Measurements from ENCODE around the gene NUDCD3. TPM values are rescaled to one million over a fixed set of nuclear protein-coding genes. Genes with fewer than 3 reads are reported as not detected.

NUDCD3 gene
- total and polyA plus RNA-seq, 2 of the 8 experiments (the other 6 are each of a cell fraction or from before 2014, with no cell fraction given), result 35.2 to 93.7 TPM

- no peak for DNase-seq (ENCODE audit: low read depth in 1 of 2, low spot score in 2 of 2)
- no peak overlapping the region for H4K5ac ChIP-seq (ENCODE audit: insufficient read length, low read depth, low read length)
- no peak overlapping the region for H2BK15ac ChIP-seq (ENCODE audit: low read length)
- no peaks in the 10 kb centered on the region; the same call in 1 of the 2 replicates for H3K79me1 ChIP-seq (ENCODE audit: low read depth, low read length)
- H3K9ac ChIP-seq (replicated peaks in 1 of 4; ENCODE audit: extremely low read depth in 1 of 4, low read depth in 3 of 4, low read length in 3 of 4), result no peak overlapping the region
- H2AFZ ChIP-seq (ENCODE audit: low read length), result no peak overlapping the region
- H3K56ac ChIP-seq (replicated peaks; ENCODE audit: insufficient read length, low read depth, low read length), result no peak overlapping the region
- H4K91ac ChIP-seq (replicated peaks; ENCODE audit: insufficient read length, low read length), result no peak overlapping the region
- ChIA-PET CTCF (ENCODE audit: partially characterized antibody) (interaction anchor here (0.9 to 2.3 kb wide), 2 partner anchors 14 to 199 kb away, joined by 3 to 14 read pairs; no protein-coding TSS in a partner anchor), POLR2A (ENCODE audit: partially characterized antibody) (no interaction called here)
- no peak for TF ChIP-seq SP4 (IDR thresholded peaks at IDR 0.05; ENCODE audit: low read length)
- no peak overlapping the region for H2BK20ac ChIP-seq (ENCODE audit: low read length)
- WGBS, 2 experiments (ENCODE audit: extremely low coverage in 1 of 2, insufficient coverage in 1 of 2, insufficient read length in 1 of 2, insufficient replicate concordance in 2 of 2, low coverage in 1 of 2, low lambda C conversion rate in 2 of 2, missing lambda C conversion rate in 1 of 2), result 95% methylated on average over 3 of the region's 4 CpGs; no CpG with 5 or more reads in 1 of the 2 experiments
- no peak overlapping the region for H3K4me3 ChIP-seq (ENCODE audit: extremely low read depth in 1 of 4, insufficient read depth in 2 of 4, low read depth in 3 of 4, low read length in 4 of 4)
- no peak overlapping the region for H3K4me2 ChIP-seq (ENCODE audit: insufficient read depth in 1 of 2, low read depth in 2 of 2, low read length in 2 of 2)
- H3K36me3 ChIP-seq (ENCODE audit: control insufficient read depth in 2 of 4, insufficient read depth in 4 of 4, low read length in 3 of 4), result no peaks in the 10 kb centered on the region
- H2BK120ac ChIP-seq (replicated peaks; ENCODE audit: low read depth, low read length), result no peak overlapping the region
- FAIRE-seq, result no peak
- no peaks in the 10 kb centered on the region for H3K9me3 ChIP-seq (ENCODE audit: insufficient read depth in 2 of 2, low read depth in 1 of 2, low read length in 1 of 2)
- no peaks in the 10 kb centered on the region; a peak in 1 of 7 replicates for H3K4me1 ChIP-seq (replicated peaks in 1 of 4; ENCODE audit: control insufficient read depth in 3 of 4, insufficient read depth in 4 of 4, low read length in 3 of 4)
- H2BK5ac ChIP-seq (ENCODE audit: low read depth, low read length), result no peak overlapping the region
- no peak overlapping the region for H2BK12ac ChIP-seq (ENCODE audit: low read depth, low read length)
- no peaks in the 10 kb centered on the region for H3K27me3 ChIP-seq (replicated peaks in 1 of 4; ENCODE audit: control insufficient read depth in 3 of 4, extremely low read depth in 1 of 4, insufficient read depth in 3 of 4, low read length in 3 of 4)
- no peak overlapping the region for H2AK5ac ChIP-seq (ENCODE audit: low read depth, low read length)
- H3K79me2 ChIP-seq (ENCODE audit: control insufficient read depth in 1 of 2, insufficient read depth in 2 of 2, low read length in 2 of 2), result no peaks in the 10 kb centered on the region
- H3K14ac ChIP-seq (ENCODE audit: insufficient read length), result no peak overlapping the region
- no peaks in the 10 kb centered on the region for H4K20me1 ChIP-seq (replicated peaks in 1 of 2; ENCODE audit: control insufficient read depth in 1 of 2, insufficient read depth in 2 of 2, low read length in 2 of 2)
- no peak overlapping the region for H3K23ac ChIP-seq (ENCODE audit: insufficient read length)
- H3K4ac ChIP-seq (replicated peaks; ENCODE audit: insufficient read length, low read depth, low read length), result no peak overlapping the region
- H3K27ac ChIP-seq (ENCODE audit: low read depth, low read length), result no peak overlapping the region
- H3K23me2 ChIP-seq (ENCODE audit: low read depth, low read length), result no peaks in the 10 kb centered on the region
- no peak overlapping the region for H3K18ac ChIP-seq (ENCODE audit: extremely low read depth, low read length)
- H4K8ac ChIP-seq (ENCODE audit: extremely low read depth, insufficient read depth, low read length), result no peak overlapping the region
Measured at GRCh38 chr7:44335184-44335583, 155.3 kb downstream of the NUDCD3 start.

All from H1 (cell line).